Coronary artery (tissue), 2 donors: ENCODE results near the gene SRBD1.
"Not testable (repeated sequence)": the region's sequence is repeated elsewhere in the genome, so short reads cannot be mapped to it uniquely, and the experiment has no call there.

ENCODE experiments used
- DNase-seq: peaks from one replicate; pipeline ENCODE4 v3.0.0-alpha.2; 2017; ENCODE audit warnings: low spot score
- H3K27ac ChIP-seq, 2 donors: fragments of 200-600 bp; sonication (generic); one replicate each; pipeline ENCODE4 v1.5.1; 2016 to 2019
- H3K4me3 ChIP-seq: fragments of 200-600 bp; sonication (generic); 2 replicates; pipeline ENCODE4 v1.5.1; 2016; ENCODE audit warnings: mild to moderate bottlenecking, moderate library complexity
- TF ChIP-seq, protein P1 (sequence below): fragments of 200-600 bp; sonication (generic); IDR thresholded peaks from one replicate; pipeline ENCODE4 v1.5.1; 2019; ENCODE audit warnings: antibody characterized with exemption

The SRBD1 gene

DNA sequence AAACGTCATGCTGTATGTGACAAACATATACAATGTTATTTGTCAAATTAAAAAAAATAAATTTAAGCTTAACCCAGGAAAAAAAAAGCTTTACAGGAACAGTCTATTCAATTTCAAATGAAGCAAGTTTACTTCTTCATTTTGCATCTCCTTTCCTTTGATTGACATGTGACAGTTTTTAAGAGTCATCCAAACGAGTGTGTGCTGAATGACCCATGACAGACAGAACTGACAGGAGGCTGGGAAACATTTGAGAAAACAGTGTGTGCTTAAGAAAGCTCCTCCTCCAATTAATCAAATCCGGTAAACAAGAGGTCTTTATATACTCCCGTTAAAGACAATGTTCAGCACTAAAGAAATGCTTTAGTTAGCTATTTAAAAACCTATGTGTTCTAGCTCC is 177.7 kb downstream of the SRBD1 start:
- no peak overlapping the region for H3K27ac ChIP-seq
- TF ChIP-seq, protein P1, sequence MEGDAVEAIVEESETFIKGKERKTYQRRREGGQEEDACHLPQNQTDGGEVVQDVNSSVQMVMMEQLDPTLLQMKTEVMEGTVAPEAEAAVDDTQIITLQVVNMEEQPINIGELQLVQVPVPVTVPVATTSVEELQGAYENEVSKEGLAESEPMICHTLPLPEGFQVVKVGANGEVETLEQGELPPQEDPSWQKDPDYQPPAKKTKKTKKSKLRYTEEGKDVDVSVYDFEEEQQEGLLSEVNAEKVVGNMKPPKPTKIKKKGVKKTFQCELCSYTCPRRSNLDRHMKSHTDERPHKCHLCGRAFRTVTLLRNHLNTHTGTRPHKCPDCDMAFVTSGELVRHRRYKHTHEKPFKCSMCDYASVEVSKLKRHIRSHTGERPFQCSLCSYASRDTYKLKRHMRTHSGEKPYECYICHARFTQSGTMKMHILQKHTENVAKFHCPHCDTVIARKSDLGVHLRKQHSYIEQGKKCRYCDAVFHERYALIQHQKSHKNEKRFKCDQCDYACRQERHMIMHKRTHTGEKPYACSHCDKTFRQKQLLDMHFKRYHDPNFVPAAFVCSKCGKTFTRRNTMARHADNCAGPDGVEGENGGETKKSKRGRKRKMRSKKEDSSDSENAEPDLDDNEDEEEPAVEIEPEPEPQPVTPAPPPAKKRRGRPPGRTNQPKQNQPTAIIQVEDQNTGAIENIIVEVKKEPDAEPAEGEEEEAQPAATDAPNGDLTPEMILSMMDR = no peak

DNA sequence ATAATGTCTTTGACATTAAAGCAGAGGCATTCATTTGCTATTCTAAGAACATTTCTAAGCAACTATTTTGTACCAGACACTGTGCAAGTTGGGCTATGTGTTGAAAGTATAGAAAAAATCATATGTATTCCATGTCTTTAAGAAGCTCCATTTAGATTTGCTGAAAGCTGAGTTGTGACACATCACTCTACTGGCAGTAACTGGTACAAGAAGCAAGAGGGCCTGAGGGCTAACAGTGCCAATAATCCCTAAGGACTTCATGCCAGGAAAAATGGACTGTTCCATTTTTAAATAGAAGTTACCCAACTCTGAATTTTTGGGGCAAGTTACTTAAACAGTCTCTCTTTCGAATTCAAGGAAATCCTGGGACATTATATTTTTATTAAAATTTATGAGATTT is 178.7 kb downstream of the SRBD1 start:
- peak overlapping the region; percentile 20 to 42 for H3K27ac ChIP-seq
- H3K4me3 ChIP-seq = no peak overlapping the region
- DNase-seq = no peak
- TF ChIP-seq, protein P1 = no peak

More for the DNA sequence above, 177.7 kb downstream of the SRBD1 start:
- no peak overlapping the region for H3K4me3 ChIP-seq
- no peak for DNase-seq

DNA sequence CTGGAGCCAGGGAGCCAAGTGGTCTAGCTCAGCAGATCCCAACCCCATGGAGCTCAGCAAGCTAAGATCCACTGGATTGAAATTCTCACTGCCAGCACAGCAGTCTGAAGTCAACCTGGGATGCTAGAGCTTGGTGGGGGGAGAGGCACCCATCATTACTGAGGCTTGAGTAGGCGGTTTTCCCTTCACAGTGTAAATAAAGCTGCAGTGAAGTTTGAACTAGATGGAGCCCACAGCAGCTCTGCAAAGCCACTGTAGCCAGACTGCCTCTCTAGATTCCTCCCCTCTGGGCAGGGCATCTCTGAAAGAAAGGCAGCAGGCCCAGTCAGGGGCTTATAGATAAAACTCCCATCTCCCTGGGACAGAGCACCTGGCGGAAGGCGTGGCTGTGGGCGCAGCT is 185.0 kb downstream of the SRBD1 start:
- DNase-seq, H3K4me3 ChIP-seq, H3K27ac ChIP-seq: not testable (repeated sequence)

DNA sequence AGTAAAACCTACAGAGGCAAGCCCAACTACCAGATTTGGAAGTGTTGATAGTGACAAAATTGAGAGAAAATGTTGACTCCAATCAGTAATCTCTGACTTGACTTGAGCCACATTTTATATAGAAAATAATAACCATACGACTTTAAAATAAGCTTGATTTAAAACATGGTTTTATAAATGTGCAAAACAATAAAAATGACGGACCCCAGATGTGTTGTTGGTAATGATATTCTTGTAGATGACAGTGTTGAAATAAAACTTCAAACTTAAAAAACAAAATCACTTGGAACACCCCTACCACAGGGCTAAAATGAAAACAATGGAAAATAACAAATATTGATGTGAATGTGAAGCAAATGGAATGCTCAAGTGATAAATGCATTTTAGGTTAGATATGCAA is 188.1 kb downstream of the SRBD1 start:
- DNase-seq = no peak
- H3K27ac ChIP-seq = no peak overlapping the region
- H3K4me3 ChIP-seq = no peak overlapping the region

DNA sequence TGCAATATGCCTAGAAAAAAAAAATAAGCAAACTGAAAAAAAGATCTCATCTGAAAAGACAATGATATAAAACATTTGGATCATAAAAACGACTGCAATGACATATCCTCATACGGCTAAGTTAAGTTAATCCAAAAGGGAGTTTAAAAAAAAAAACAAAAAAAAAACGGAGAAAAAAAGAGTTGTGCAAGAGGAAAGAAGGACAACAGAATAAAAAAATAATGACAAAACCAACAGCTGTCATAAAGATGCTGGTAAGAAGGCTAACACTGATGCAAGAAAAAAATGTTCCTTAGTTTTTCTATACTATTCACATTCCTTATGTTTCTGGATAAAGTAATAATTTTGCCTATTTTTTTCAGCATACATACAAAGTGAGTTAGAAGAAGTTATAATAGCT is 192.5 kb downstream of the SRBD1 start:
- no peak overlapping the region for H3K27ac ChIP-seq
- TF ChIP-seq, protein P1 = no peak
- H3K4me3 ChIP-seq = no peak overlapping the region
- no peak for DNase-seq

More for the DNA sequence above, 188.1 kb downstream of the SRBD1 start:
- TF ChIP-seq, protein P1 = no peak

DNA sequence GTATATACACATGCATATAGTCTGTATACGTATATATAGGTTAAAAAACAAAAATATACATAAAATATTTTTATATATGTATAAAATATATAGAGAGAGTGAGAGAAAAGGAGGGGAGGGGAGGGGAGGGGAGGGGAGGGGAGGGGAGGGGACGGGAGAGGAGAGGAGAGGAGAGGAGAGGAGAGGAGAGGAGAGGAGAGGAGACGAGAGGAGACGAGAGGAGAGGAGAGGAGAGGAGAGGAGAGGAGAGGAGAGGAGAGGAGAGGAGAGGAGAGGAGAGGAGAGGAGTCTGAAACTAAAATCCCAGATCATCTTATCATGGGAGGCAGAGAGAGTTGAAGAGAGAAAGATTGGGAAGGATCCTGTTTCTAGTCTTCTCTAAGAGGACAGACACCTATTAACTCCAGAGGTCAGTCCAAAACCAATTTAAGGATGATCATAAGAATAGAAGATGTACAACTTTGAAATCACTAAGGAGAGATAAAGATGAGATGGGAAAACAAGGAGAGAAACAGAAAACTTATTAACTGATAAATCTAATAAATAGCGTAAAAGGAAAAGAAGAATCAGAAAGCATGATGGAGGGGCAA is 195.4 kb downstream of the SRBD1 start:
- TF ChIP-seq, protein P1 = no peak
- no peak for DNase-seq

DNA sequence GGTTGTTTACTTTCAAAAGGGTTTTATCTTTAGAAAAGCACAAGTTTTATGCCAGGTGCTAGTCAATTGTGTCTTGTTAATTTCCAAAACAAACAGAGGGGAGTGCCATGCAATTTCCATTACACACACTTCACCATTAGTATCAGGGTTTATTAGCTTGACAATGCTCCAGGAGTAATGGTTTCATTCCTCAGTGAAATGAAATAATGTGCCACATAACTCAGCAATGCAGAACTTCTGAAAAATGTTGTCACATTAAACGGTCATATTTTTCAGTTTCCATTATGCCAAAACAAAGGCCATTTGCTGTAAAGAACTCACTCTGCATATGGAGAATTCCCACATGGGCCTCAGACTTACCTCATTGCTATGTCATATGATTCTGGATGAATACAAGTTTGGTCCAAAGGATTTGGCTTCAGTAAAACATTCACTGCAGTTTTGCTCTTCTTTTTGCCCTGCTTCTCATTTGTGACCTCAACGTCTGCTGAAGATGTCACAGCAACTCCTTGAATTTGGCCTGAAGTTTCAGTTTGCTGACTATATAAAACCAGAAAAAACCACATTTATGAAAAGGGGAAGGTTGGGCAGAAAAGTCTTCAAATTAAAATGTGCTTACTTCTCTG is 198.2 kb downstream of the SRBD1 start:
- Histone ChIP-seq H3K4me3 (no peak overlapping the region), H3K27ac (peak overlapping the region in 1 of 2 donors; percentile 7)
- TF ChIP-seq, protein P1 = no peak
- DNase-seq = no peak

More for the DNA sequence above, 195.4 kb downstream of the SRBD1 start:
- H3K27ac ChIP-seq = no peak overlapping the region
- H3K4me3 ChIP-seq = no peak overlapping the region
